ENCODE results near the gene NPNT.

NPNT gene

GRCh38 chr4:105921301-105921700 is 26.0 kb downstream of the NPNT start:
- DNase-seq: no peak

- no peak for DNase-seq
Measured at GRCh38 chr4:105923497-105924238, 28.4 kb downstream of the NPNT start.

- DNase-seq: no peak
Measured at GRCh38 chr4:105924341-105924740, 29.1 kb downstream of the NPNT start.

- no peak for DNase-seq
Measured at GRCh38 chr4:105930698-105931097, 35.4 kb downstream of the NPNT start.

GRCh38 chr4:105933083-105933482 is 37.8 kb downstream of the NPNT start:
- no peak for DNase-seq

GRCh38 chr4:105934386-105934785 is 39.1 kb downstream of the NPNT start:
- no peak for DNase-seq

GRCh38 chr4:105936901-105937300 is 41.6 kb downstream of the NPNT start:
- no peak for DNase-seq

GRCh38 chr4:105937759-105938158 is 42.5 kb downstream of the NPNT start:
- DNase-seq: no peak

- no peak for DNase-seq
Measured at GRCh38 chr4:105943234-105943633, 48.0 kb downstream of the NPNT start.

- DNase-seq: peak; percentile 83
Measured at GRCh38 chr4:105944540-105944939, 49.3 kb downstream of the NPNT start.

GRCh38 chr4:105946771-105947170 is 51.5 kb downstream of the NPNT start:
- DNase-seq: no peak

GRCh38 chr4:105950701-105951100 is 55.4 kb downstream of the NPNT start:
- DNase-seq: no peak

GRCh38 chr4:105951198-105951597 is 55.9 kb downstream of the NPNT start:
- peak; percentile 8 for DNase-seq

- DNase-seq: no peak
Measured at GRCh38 chr4:105952591-105952990, 57.3 kb downstream of the NPNT start.

- DNase-seq: no peak
Measured at GRCh38 chr4:105956569-105956968, 61.3 kb downstream of the NPNT start.

GRCh38 chr4:105957680-105958079 is 62.4 kb downstream of the NPNT start:
- no peak for DNase-seq

GRCh38 chr4:105963461-105964400 is 68.5 kb downstream of the NPNT start:
- DNase-seq: peak; percentile 27

- no peak for DNase-seq
Measured at GRCh38 chr4:105965183-105965800, 70.0 kb downstream of the NPNT start.

GRCh38 chr4:105966051-105966450 is 70.8 kb downstream of the NPNT start:
- DNase-seq: peak; percentile 79

GRCh38 chr4:105967058-105967658 is 71.9 kb downstream of the NPNT start:
- no peak for DNase-seq

- DNase-seq: no peak
Measured at GRCh38 chr4:105969575-105969974, 74.3 kb downstream of the NPNT start.

- DNase-seq: no peak
Measured at GRCh38 chr4:105970371-105970770, 75.1 kb downstream of the NPNT start.

GRCh38 chr4:105971036-105971435 is 75.8 kb downstream of the NPNT start:
- no peak for DNase-seq
